ENCODE data around the gene CD9.

DNA sequence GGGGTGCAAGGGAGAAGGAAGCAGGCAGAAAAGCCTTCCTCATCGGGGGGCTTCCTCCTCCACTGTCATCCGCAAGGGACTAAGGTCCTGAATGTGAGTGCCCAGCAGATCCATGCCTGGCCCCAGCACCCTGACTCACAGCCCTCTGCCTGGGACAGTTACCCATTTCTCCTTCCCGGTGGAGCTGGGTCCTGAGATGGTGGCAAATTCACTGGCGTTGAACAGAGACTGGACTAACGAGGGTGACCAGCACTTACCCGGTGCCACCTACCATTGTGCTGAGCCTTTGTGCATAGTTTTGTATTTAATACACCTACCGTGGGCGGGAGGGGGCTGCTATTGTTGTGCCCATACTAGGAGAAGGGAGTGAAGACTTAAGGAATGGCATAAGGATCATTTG is 79.4 kb downstream of the CD9 start:
- TF ChIP-seq, protein P1, sequence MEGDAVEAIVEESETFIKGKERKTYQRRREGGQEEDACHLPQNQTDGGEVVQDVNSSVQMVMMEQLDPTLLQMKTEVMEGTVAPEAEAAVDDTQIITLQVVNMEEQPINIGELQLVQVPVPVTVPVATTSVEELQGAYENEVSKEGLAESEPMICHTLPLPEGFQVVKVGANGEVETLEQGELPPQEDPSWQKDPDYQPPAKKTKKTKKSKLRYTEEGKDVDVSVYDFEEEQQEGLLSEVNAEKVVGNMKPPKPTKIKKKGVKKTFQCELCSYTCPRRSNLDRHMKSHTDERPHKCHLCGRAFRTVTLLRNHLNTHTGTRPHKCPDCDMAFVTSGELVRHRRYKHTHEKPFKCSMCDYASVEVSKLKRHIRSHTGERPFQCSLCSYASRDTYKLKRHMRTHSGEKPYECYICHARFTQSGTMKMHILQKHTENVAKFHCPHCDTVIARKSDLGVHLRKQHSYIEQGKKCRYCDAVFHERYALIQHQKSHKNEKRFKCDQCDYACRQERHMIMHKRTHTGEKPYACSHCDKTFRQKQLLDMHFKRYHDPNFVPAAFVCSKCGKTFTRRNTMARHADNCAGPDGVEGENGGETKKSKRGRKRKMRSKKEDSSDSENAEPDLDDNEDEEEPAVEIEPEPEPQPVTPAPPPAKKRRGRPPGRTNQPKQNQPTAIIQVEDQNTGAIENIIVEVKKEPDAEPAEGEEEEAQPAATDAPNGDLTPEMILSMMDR (IDR thresholded peaks at IDR 0.05; ENCODE audit: borderline replicate concordance, extremely low read depth, low read length, poor library complexity, severe bottlenecking) = no peak
- TF ChIP-seq EZH2 (IDR thresholded peaks at IDR 0.05; ENCODE audit: borderline replicate concordance, low read depth, low read length, severe bottlenecking) = no peak

Data from DND-41 (cell line).